LNCAP (cell line): ENCODE results near the gene TRANK1.

ENCODE experiments used
- CTCF ChIP-seq: fragments of 450-650 bp; IDR thresholded peaks from 2 replicates; pipeline ENCODE4 v1.5.1; 2017; ENCODE audit warnings: mild to moderate bottlenecking

The TRANK1 gene

GRCh38 chr3:36937492-36937891, 7.4 kb downstream of the TRANK1 start:
- no peak for TF ChIP-seq CTCF

- no peak for TF ChIP-seq CTCF
These were observed 11.1 kb downstream of the TRANK1 start for GRCh38 chr3:36933540-36934296.

GRCh38 chr3:36928220-36928619, 16.6 kb downstream of the TRANK1 start:
- no peak for TF ChIP-seq CTCF

- TF ChIP-seq CTCF = no peak
These were observed 18.5 kb downstream of the TRANK1 start for GRCh38 chr3:36926292-36926897.

GRCh38 chr3:36924744-36925521, 19.9 kb downstream of the TRANK1 start:
- TF ChIP-seq CTCF = no peak

- TF ChIP-seq CTCF = no peak
These were observed 20.7 kb downstream of the TRANK1 start for GRCh38 chr3:36923981-36924743.

GRCh38 chr3:36923523-36923943, 21.3 kb downstream of the TRANK1 start:
- TF ChIP-seq CTCF = no peak
